Upper lobe of left lung (tissue), 6 donors: ENCODE data around the gene WDR76. TPM values are rescaled to one million over a fixed set of nuclear protein-coding genes. Genes with fewer than 3 reads are reported as not detected.

Experiments used
- ATAC-seq, 2 donors: fragments of 200-7000 bp; cut with Tn5 transposase; one replicate each; pipeline ENCODE4 v1.9.1; 2022; ENCODE audit warnings: mild to moderate bottlenecking in 2 of 2, moderate library complexity in 2 of 2; ENCODE audit not compliant: low FRiP score in 2 of 2
- DNase-seq, 2 donors: peaks; one replicate each; pipeline ENCODE4 v3.0.0-alpha.2; 2019 to 2020
- H3K27ac ChIP-seq, 4 donors: fragments of 200-600 bp; sonication (generic); one replicate each; pipeline ENCODE4 v1.5.1; 2016 to 2019
- H3K27me3 ChIP-seq, 4 donors: fragments of 200-600 bp; sonication (generic); one replicate each; pipeline ENCODE4 v1.5.1; 2017 to 2019
- H3K36me3 ChIP-seq, 4 donors: fragments of 200-600 bp; sonication (generic); one replicate each; pipeline ENCODE4 v1.5.1; 2016 to 2019
- H3K4me1 ChIP-seq, 4 donors: fragments of 200-600 bp; sonication (generic); one replicate each; pipeline ENCODE4 v1.5.1; 2018 to 2019
- H3K4me3 ChIP-seq, 4 donors: fragments of 200-600 bp; sonication (generic); one replicate each; pipeline ENCODE4 v1.5.1; 2017 to 2019; ENCODE audit warnings: mild to moderate bottlenecking in 2 of 4, moderate library complexity in 1 of 4
- H3K9me3 ChIP-seq, 4 donors: fragments of 200-600 bp; sonication (generic); one replicate each; pipeline ENCODE4 v1.5.1; 2018 to 2019
- EP300 ChIP-seq, 4 donors: sonication (generic); formaldehyde crosslinking; IDR thresholded peaks; one replicate each; pipeline ENCODE4 v1.5.1; 2017; ENCODE audit warnings: antibody characterized with exemption in 4 of 4, control low read depth in 2 of 4
- POLR2A ChIP-seq, 4 donors: fragments of 450-650 bp; IDR thresholded peaks; one replicate each; pipeline ENCODE4 v1.5.1; 2016 to 2017; ENCODE audit warnings: antibody characterized with exemption in 4 of 4, mild to moderate bottlenecking in 2 of 4
- POLR2AphosphoS5 ChIP-seq, 2 donors: sonication (generic); formaldehyde crosslinking; IDR thresholded peaks; one replicate each; pipeline ENCODE4 v1.5.1; 2017; ENCODE audit warnings: antibody characterized with exemption in 2 of 2
- WGBS, 2 donors: methylation state at CpG; one replicate each; pipeline ENCODE4 v1.1.5; 2017 to 2018; 5-methylcytosine and 5-hydroxymethylcytosine counted together
- total RNA-seq, 6 donors: library from RNA; depleted of rRNA in 4 of 6; stranded (reverse); fragments of >200 nt in 4 of 6; gene quantifications; one replicate each; pipeline versions ENCODE4 v1.1.0 to v1.2.1, GENCODE V29; 2016 to 2021
- TF ChIP-seq, protein P1 (sequence below), 6 experiments: fragments of 450-650 bp in 4 of 6; fragments of 200-600 bp in 2 of 6; sonication (generic) in 2 of 6; IDR thresholded peaks; one replicate each; pipeline ENCODE4 v1.5.1; 2016 to 2019; ENCODE audit warnings: antibody characterized with exemption in 6 of 6
- donor health status: DM: no; HTN: no; CAD: no; lungs with moderate emphysema.
- donor health status: DM: no; HTN: yes; CAD: no; lungs with severe emphysema.

Gene WDR76
- total RNA-seq, 6 donors from 2014 or later, result 0.89 to 10.1 (median 3.4) TPM

DNA sequence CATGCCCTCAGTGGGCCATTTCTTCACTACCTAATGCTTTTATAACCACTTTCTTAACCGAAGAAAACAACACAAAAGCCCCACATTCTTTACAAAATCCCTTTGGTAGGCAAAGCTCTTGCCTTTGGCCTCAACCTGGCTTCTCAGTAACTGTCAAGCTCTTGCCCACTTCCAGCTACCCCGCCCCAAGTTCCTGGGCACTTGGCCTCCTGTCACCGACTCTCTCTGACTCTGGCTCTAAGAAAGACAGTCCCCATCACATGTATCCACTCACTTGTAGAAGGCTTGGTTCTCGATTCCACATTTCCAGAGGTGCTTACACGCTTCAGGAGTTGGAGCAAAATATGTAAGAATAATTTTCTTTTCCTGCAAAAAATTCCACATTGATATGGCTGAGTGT lies 61.1 kb downstream of the WDR76 start:
- no peak for TF ChIP-seq POLR2AphosphoS5 (IDR thresholded peaks at IDR 0.05)

DNA sequence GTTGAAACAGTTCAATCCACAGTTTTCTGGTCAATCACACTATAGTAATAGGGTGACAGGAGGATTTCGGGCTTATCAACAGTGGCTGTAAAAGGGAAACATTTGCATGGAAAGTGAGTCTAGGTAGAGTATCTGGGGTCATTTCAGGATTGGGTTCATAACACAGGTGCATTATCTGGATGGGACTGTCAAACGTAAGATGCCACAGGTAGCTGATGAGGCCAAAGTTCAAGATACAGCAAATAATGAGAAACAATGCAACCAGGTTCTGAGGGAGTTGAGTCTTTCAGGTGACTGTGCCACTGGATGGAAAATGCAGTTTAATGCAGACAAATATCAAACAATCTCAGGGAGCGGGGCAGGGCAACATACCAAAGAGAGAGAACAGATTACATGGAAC lies 62.2 kb downstream of the WDR76 start:
- Histone ChIP-seq H3K4me1 (no peaks in the 10 kb centered on the region), H3K27me3 (no peaks in the 10 kb centered on the region), H3K9me3 (no peaks in the 10 kb centered on the region), H3K4me3 (no peak overlapping the region), H3K27ac (no peak overlapping the region), H3K36me3 (no peaks in the 10 kb centered on the region)
- ATAC-seq, result no peak
- TF ChIP-seq EP300 (IDR thresholded peaks at IDR 0.05) (no peak), POLR2AphosphoS5 (IDR thresholded peaks at IDR 0.05) (no peak), POLR2A (IDR thresholded peaks at IDR 0.05) (no peak)
- TF ChIP-seq, protein P1, sequence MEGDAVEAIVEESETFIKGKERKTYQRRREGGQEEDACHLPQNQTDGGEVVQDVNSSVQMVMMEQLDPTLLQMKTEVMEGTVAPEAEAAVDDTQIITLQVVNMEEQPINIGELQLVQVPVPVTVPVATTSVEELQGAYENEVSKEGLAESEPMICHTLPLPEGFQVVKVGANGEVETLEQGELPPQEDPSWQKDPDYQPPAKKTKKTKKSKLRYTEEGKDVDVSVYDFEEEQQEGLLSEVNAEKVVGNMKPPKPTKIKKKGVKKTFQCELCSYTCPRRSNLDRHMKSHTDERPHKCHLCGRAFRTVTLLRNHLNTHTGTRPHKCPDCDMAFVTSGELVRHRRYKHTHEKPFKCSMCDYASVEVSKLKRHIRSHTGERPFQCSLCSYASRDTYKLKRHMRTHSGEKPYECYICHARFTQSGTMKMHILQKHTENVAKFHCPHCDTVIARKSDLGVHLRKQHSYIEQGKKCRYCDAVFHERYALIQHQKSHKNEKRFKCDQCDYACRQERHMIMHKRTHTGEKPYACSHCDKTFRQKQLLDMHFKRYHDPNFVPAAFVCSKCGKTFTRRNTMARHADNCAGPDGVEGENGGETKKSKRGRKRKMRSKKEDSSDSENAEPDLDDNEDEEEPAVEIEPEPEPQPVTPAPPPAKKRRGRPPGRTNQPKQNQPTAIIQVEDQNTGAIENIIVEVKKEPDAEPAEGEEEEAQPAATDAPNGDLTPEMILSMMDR (IDR thresholded peaks at IDR 0.05), result no peak
- no peak for DNase-seq
- 97 to 98% methylated on average over 3 of the region's 3 CpGs for WGBS, 2 donors

More for the DNA sequence above, 61.1 kb downstream of the WDR76 start:
- WGBS, 2 donors, result 92 to 96% methylated on average over 5 of the region's 5 CpGs
- H3K27me3 ChIP-seq, result no peaks in the 10 kb centered on the region
- no peak overlapping the region for H3K4me3 ChIP-seq
- H3K36me3 ChIP-seq, result no peaks in the 10 kb centered on the region
- H3K4me1 ChIP-seq, result no peaks in the 10 kb centered on the region
- no peak overlapping the region for H3K27ac ChIP-seq
- ATAC-seq, result no peak
- H3K9me3 ChIP-seq, result no peaks in the 10 kb centered on the region
- no peak for DNase-seq

DNA sequence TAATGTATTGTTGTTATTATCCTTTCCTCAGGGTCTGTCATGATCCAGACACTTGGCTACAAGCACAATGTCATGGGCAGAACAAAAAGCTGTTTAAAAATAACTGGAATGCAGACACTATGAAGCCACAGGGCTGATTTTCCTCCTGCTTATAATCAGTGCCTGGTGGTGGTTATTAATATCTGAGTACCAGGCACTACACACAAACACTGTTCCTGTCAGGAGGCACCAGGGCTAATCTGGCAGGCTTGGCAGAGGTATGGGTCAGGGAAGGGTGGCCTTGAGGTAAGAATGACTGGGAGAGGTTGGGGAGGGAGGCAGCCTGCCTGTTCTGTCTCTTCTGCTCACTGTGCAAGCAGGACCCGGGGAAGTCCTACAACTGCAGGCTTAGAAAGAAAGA lies 67.2 kb downstream of the WDR76 start:
- H3K27ac ChIP-seq, result no peak overlapping the region
- H3K9me3 ChIP-seq, result no peaks in the 10 kb centered on the region
- H3K4me3 ChIP-seq, result no peak overlapping the region
- no peaks in the 10 kb centered on the region for H3K36me3 ChIP-seq
- TF ChIP-seq POLR2A (IDR thresholded peaks at IDR 0.05) (no peak), EP300 (IDR thresholded peaks at IDR 0.05) (no peak), POLR2AphosphoS5 (IDR thresholded peaks at IDR 0.05) (no peak)
- TF ChIP-seq, protein P1 (IDR thresholded peaks at IDR 0.05), result no peak
- WGBS, 2 donors, result 71 to 84% methylated on average over 1 of the region's 1 CpG
- H3K4me1 ChIP-seq, result no peaks in the 10 kb centered on the region
- no peaks in the 10 kb centered on the region for H3K27me3 ChIP-seq
- no peak for ATAC-seq
- DNase-seq, result no peak

DNA sequence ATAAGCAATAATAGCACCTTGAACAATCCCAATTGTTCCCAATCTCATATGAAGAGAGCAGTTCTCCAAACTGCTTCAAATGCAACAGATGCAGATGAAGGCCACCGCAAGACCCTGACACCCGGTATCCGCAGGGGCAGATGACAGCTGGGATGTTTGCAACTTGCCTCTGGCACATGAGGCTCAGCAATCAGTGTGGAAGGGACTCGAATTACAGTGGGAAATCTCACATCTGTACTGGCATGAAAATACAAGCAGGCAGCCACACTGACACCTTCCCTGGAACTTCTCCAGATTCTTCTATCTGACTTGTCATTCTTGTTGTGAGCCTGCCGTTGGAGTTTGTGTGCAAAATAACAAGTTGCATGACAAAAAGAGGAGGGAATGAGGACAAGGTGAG lies 68.8 kb downstream of the WDR76 start:
- no peak for TF ChIP-seq POLR2AphosphoS5 (IDR thresholded peaks at IDR 0.05)
- no peak for TF ChIP-seq POLR2A (IDR thresholded peaks at IDR 0.05)
- no peak for TF ChIP-seq EP300 (IDR thresholded peaks at IDR 0.05)
- TF ChIP-seq, protein P1 (IDR thresholded peaks at IDR 0.05), result no peak
- H3K27ac ChIP-seq, result no peak overlapping the region

DNA sequence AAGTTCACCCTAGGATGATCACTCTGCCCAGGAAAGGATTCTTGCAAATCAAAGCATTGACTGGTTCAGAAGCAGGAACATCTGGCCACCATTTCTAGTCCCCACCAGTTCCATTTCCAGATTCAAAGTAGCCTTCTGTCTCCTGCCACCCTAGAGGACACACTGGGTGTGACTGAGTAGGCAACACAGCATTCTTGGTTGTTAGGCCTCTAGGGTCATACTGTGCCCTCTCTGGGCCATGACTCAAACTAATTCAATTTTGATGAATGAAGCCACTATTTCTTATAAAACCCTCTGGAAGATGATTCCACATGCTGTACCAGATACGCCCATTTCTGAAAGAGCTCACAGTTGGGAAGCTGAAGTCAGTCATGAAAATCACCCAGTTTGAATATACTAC lies 69.7 kb downstream of the WDR76 start:
- WGBS, 2 donors, result 97 to 100% methylated on average over 1 of the region's 1 CpG
- no peak for DNase-seq
- Histone ChIP-seq H3K27ac (no peak overlapping the region), H3K36me3 (no peaks in the 10 kb centered on the region), H3K9me3 (no peaks in the 10 kb centered on the region), H3K4me1 (no peaks in the 10 kb centered on the region), H3K4me3 (no peak overlapping the region), H3K27me3 (no peaks in the 10 kb centered on the region)
- ATAC-seq, result no peak
- TF ChIP-seq POLR2AphosphoS5 (IDR thresholded peaks at IDR 0.05) (no peak), EP300 (IDR thresholded peaks at IDR 0.05) (no peak), POLR2A (IDR thresholded peaks at IDR 0.05) (no peak)
- TF ChIP-seq, protein P1 (IDR thresholded peaks at IDR 0.05), result no peak

More for the DNA sequence above, 68.8 kb downstream of the WDR76 start:
- DNase-seq, result no peak
- Histone ChIP-seq H3K4me3 (no peak overlapping the region), H3K27me3 (no peaks in the 10 kb centered on the region), H3K36me3 (no peaks in the 10 kb centered on the region), H3K4me1 (no peaks in the 10 kb centered on the region), H3K9me3 (no peaks in the 10 kb centered on the region)
- 47 to 62% methylated on average over 4 of the region's 5 CpGs for WGBS, 2 donors
- ATAC-seq, result no peak
